Activated CD4-positive, CD25-positive, alpha-beta regulatory T cell treated with anti-CD3 and anti-CD28 coated beads, Interleukin-2, amount 50 U/mL, for 24 hours (primary cell): ENCODE results near the gene PRKAR1B.

Experiments used
- ATAC-seq, 2 donors: fragments of 150-1000 bp; cut with Tn5 transposase; one replicate each; pipeline ENCODE4 v1.10.0; 2021; ENCODE audit warnings: mild to moderate bottlenecking in 1 of 2, moderate library complexity in 1 of 2

Gene PRKAR1B

DNA sequence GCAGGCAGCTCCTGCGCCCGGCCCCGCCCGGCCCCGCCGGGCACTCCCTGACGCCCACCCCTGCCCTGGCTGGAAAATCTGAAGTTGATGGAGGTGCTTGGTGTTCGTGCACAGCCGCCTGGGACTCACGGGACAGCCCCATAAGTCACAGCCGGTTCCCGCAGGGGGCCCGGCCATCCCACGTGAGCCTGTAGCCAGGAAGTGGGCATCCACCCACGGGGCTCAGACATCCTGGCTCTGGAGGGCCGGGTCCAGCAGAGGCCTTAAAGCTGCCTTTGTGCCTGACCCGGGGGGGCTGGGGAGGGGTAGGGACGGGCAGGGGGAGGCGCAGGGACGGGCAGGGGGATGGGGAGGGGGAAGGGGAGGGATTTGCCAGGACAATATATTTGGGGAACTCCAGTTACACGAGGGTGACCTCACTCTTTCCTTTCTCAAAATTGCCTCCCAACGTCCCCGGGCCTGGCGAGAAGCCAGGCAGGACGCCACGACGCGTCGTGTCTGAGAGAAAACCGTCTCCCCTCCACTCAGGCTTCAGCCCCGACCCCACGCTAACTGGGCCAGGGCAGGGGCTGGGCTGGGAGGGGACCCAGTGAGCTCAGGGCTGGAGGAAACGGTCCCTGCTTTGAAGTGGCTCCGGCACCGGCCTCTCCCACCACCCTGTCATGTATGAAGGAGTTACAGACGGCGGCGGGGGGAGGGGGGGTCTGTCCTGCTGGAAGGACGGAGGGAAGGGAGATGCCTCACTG is 125.3 kb downstream of the PRKAR1B start:
- peak; percentile 62 to 68 for ATAC-seq

- peak; percentile 0 for ATAC-seq
These were observed 126.0 kb downstream of the PRKAR1B start for GRCh38 chr7:601036-601594.

DNA sequence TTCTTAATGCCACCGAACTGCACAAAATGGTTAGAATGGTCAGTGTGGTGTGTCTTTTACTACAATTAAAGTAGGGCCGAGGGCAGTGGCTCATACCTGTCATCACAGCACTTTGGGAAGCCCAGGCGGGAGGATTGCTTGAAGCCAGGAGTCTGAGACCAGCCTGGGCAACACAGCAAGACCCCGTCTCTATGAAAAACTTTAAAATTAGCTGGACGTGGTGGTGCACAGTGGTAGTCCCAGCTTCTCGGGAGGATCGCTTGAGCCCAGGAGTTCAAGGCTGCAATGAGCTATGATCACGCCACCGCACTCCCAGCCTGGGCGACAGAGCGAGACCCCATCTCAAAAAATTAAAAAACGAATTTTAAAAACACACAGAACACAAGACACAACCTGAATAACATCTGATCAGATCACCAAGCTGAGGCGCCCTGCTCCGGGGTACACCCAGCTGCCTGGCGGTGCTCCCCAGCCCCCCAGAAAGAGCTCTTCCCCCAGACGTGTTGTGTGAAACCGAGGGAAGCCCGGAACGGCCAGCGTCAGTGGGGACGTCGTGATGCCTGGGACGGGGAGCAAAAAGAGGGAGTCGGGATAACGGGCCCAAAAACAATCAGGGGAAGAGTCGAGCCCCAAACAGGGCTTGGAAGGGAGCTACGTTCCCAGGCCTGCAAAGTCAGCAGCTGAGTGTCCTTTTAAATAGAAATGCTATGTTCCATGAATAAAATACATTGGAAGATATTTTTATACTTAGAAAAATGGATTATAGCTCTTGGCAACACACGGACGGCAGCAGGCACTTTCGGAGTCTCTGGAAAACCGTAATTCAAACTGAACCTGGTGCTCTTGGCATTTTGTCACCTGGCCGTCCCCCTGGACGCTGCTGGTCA is 126.7 kb downstream of the PRKAR1B start:
- ATAC-seq, result no peak

DNA sequence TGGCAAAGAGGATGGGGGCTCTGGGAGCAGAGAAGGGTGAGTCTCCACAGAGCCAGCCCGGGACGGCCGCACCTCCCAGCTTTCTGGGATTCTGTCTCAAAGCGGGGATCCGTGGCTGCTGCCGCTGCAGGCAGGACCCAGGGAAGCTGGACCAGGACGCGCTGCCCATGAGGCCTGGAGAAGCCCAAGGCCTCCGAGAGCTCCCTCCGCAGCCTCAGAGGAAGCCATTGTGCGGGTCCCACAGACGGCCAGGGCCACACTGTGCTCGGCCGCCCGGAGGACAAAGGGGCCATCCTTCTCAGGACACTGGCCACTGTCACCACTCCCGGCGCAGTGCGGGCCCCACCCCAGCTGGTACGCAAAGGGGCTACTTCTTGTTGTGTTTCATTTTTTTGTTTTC is 128.2 kb downstream of the PRKAR1B start:
- no peak for ATAC-seq

DNA sequence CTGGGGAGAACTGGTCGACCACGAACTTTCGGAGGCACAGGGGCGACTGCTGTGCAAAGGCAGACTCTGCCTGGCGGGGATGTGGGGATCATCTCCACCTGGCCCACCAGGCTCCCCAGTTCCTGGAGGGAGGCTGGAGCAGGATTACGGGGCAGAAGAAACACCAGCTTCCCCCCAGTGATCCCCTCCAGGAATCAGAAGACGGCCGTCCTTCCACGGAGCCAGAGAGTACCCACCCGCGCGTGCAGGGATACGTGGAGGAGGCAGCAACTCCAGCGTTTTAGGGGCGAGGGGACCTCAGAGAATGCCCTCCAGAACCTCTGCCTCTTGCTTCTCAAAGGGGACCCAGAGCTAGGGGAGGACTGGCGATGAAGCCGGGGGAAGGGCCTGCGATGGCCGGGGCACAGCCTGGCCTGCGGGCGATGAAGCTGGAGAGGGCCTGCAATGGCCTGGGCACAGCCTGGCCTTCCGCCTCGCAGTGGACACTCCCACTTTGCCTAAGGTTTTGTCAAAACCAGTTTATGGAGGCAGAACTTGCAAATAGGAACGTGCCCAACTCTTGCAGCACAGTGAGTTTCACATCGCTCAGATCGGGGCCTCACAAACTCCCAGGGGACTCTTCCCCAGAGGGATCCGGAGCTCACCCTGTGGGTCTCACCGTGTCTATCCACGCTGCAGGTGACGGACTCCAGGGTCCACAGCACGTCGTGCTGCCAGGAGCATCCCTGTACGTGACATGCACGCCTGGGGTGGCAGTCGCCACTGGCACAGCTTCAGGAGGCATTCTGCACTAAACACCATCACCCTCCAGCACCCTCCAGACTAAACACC is 129.5 kb downstream of the PRKAR1B start:
- ATAC-seq, result no peak

GRCh38 chr7:596819-597182 is 130.3 kb downstream of the PRKAR1B start:
- no peak for ATAC-seq

GRCh38 chr7:596071-596818 is 130.8 kb downstream of the PRKAR1B start:
- ATAC-seq, result no peak

GRCh38 chr7:595621-596010 is 131.5 kb downstream of the PRKAR1B start:
- ATAC-seq, result peak; percentile 47 to 61

- ATAC-seq, result no peak
These were observed 132.0 kb downstream of the PRKAR1B start for GRCh38 chr7:594920-595620.

DNA sequence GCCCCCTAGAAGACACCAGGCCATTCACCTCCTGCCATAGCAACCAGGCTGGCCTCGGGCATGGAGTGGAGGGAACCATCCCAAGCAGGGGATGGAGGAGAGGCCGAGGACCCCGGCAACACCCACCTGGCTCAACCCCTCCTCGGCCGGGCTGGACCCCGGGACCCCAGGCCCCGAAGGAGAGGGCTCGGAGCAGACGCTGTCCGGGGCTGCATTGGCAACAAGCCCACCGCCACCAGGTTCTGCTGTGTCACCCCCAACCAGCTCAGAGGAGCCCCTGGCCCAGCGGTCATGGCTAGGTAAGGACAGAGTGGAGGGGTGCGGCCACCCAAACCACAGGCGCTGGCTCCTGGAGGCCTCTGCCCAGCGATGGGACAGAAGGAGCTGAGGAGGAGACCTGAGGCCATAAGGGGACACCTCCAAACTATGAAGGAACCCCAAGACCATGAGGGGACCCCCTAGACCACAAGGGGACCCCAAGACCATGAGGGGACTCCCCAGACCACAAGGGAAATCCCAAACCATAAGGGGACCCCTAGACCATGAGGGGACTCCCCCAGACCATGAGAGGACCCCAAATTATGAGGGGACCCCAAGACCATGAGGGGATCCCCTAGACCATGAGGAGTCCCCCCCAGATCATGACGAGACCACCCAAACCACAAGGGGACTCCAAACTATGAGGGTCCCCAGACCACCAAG is 132.7 kb downstream of the PRKAR1B start:
- no peak for ATAC-seq

DNA sequence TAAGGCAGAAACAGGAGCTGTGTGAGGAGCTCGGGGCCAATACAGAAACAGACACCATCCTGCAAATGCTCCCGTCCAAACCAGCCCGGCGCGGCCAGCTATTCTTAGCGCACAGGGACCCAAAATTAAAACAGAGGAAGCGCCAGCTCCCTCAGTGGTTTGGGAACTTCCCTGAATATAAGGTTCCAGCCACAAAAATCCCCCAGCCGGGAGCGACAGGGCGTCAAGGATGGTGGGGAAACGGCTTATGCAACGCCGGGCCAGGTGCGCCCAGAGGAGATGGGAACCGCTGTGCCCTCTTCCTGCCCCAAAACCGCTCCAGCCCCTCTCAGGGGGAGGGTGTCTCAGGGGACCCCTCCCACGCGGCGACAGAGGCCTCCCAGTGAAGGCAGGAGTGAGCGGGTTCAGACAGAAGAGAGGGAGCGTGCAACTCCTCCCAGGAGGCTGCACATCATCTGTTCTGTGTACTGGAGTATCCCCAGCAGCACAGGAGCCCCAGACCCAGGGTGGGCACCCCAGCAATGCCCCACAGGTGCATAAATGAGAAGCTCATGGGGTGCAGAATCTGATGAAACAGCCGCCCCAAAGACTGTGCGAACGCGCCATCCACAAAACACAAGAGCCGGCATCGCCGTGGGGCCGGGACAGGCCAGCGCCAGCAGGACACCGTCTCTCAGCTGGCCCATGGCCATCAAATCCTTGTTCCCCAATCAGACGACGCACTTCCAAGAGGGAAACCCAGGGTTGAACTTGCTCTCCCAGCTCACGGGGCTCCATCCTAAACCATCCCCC is 133.6 kb downstream of the PRKAR1B start:
- peak in 1 of 2 donors; percentile 22 for ATAC-seq

- no peak for ATAC-seq
These were observed 135.0 kb downstream of the PRKAR1B start for GRCh38 chr7:591856-592628.

DNA sequence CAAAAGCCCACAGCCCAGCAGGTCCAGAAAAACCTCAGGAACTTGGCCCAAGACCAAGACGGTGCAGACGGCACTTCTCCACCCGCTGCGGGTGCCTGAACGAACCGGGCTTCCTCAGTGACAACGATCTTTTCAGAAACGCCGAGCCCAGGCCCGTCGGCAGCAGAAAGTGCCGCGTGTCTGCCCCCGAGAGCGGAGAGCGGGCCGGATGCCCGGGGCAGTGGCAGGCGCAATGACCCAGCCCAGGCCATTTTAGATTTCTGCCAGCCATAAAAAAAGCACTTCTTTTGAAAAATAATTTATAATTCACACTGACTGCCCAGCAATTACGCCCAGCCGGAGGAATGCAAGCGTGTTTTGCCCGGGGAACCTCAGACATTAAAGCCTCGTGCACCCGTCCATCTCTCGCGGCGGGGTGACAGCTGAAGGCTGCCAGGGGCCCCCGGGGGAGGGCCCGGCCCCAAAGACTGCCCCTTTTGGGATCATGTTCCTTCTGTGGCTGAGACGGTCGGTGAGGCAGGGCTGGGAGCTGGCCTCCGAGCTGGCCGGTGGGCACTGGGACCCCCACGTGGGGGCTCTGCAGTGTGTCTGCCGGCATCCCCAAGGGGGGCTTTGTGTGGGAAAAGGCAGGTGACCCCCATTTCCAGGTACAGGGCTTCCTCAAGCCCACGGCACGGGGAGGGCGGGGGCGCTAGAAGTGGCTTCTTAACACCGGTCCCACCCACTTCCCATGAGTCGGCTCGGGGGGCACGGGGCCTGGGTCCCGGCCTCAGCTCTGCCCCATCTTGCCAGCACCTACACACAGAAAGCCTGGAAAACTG is 136.1 kb downstream of the PRKAR1B start:
- ATAC-seq, result no peak

DNA sequence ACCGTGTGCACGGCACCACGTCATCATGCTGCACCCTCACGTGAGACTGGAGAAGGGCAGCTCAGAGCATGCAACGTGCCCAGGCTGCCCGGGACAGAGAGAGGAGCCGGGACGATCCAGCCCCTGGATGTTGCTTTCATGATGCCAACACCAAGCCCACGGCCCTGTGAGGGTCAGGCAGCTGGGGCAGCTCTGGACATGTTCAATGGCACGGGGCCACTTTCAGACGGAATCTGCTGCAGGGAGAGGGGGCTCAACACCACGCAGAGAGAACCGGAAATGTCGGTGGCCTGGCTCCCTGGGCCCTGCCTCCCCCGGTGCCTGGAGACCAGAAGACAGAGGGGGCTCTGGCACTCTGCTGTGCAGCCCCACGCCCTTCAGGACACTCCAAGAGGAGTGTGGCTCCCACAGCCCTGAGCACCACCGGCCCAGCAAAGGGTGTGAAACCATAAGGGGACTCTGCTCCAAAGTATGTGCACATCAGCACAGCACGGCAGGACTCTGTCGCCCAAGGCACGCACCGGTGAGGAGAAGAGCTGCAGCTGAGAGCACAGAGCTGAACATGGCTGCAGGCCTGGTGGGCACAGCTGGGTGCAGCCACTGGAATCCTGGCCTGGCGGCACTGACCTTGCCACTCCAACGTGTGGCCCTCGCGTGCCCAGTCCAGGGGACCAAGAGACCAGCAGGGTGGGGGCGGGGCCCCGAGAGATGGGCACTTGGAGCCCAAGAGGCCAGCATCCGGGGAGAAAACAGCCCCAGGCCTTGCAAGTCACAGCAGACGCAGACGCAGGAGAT is 137.1 kb downstream of the PRKAR1B start:
- no peak for ATAC-seq

GRCh38 chr7:587767-588166 is 139.3 kb downstream of the PRKAR1B start:
- ATAC-seq, result no peak

DNA sequence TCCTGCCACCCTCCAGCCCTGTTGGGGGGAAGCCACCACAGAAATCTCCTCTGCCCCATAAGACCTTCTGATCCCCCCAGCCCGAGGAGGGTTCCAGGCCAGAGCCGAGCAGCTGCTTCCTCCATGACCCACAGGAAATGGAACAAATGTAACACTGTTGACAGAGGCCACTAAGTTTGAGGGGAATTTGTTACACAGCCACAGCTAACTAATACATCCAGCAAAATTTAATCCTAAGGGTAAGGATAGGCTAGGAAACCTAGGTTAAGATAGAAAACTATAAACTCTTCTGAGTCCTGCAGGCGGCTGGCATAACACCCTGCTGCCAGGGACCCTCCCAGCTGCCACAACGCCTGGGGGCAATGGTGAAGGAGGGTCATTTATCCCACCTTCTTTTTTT is 140.6 kb downstream of the PRKAR1B start:
- no peak for ATAC-seq

DNA sequence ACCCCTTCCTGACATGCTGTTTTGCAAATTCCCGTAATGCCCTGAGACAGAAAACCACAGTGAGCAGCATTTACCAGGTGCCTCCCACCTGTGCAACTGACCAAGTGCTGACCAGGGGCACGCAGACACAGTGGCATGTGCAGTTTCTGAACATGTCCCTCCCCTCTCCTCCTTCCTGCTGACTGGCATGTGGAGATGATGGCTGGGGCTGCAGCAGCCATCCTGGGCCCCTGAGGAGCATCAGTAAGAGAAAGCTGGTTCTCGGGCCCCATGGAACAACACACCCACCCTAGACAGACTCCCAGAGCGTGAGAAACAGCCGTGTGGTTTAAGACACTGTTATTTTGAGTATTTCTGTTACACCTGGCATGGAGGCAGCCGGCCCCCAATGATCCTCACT is 141.2 kb downstream of the PRKAR1B start:
- ATAC-seq, result no peak
